ENCODE measurements around the gene CUX1.

The CUX1 gene

GRCh38 chr7:102287981-102288278 lies 470.5 kb downstream of the CUX1 start:
- TF ChIP-seq EGR1 (IDR thresholded peaks at IDR 0.05) (no peak), REST (IDR thresholded peaks at IDR 0.05; ENCODE audit: low read depth) (no peak), TAF1 (IDR thresholded peaks at IDR 0.05; ENCODE audit: low read depth) (no peak), RAD21 (IDR thresholded peaks at IDR 0.05; ENCODE audit: low read depth) (no peak), CREB1 (IDR thresholded peaks at IDR 0.05; ENCODE audit: low read depth) (no peak), FOXM1 (IDR thresholded peaks at IDR 0.05; ENCODE audit: borderline replicate concordance, low read depth) (no peak), CEBPB (IDR thresholded peaks at IDR 0.05) (no peak), ZBTB7A (IDR thresholded peaks at IDR 0.05; ENCODE audit: low read depth) (no peak), NFIC (IDR thresholded peaks at IDR 0.05) (no peak), TEAD4 (IDR thresholded peaks at IDR 0.05) (no peak), YY1 (IDR thresholded peaks at IDR 0.05; ENCODE audit: low read depth) (no peak), MAX (IDR thresholded peaks at IDR 0.05) (no peak), USF1 (IDR thresholded peaks at IDR 0.05) (no peak), EP300 (IDR thresholded peaks at IDR 0.05; ENCODE audit: borderline replicate concordance) (no peak), TCF12 (IDR thresholded peaks at IDR 0.05; ENCODE audit: low read depth) (no peak)

GRCh38 chr7:102288285-102288930 lies 471.0 kb downstream of the CUX1 start:
- no peak for TF ChIP-seq TAF1 (IDR thresholded peaks at IDR 0.05; ENCODE audit: low read depth)
- TF ChIP-seq EP300 (IDR thresholded peaks at IDR 0.05; ENCODE audit: borderline replicate concordance), result no peak
- no peak for TF ChIP-seq REST (IDR thresholded peaks at IDR 0.05; ENCODE audit: low read depth)
- no peak for TF ChIP-seq TEAD4 (IDR thresholded peaks at IDR 0.05)
- peak; percentile 69; the same call in 1 of the 2 replicates for TF ChIP-seq ZBTB7A (IDR thresholded peaks at IDR 0.05; ENCODE audit: low read depth)

GRCh38 chr7:102289057-102289456 lies 471.6 kb downstream of the CUX1 start:
- TF ChIP-seq REST (IDR thresholded peaks at IDR 0.05; ENCODE audit: low read depth) (no peak), TCF12 (IDR thresholded peaks at IDR 0.05; ENCODE audit: low read depth) (no peak), TAF1 (IDR thresholded peaks at IDR 0.05; ENCODE audit: low read depth) (no peak), CREB1 (IDR thresholded peaks at IDR 0.05; ENCODE audit: low read depth) (no peak), ZBTB7A (IDR thresholded peaks at IDR 0.05; ENCODE audit: low read depth) (no peak), MAX (IDR thresholded peaks at IDR 0.05) (no peak), NFIC (IDR thresholded peaks at IDR 0.05) (no peak), YY1 (IDR thresholded peaks at IDR 0.05; ENCODE audit: low read depth) (no peak), RAD21 (IDR thresholded peaks at IDR 0.05; ENCODE audit: low read depth) (no peak), EGR1 (IDR thresholded peaks at IDR 0.05) (no peak), USF1 (IDR thresholded peaks at IDR 0.05) (no peak), EP300 (IDR thresholded peaks at IDR 0.05; ENCODE audit: borderline replicate concordance) (no peak), FOXM1 (IDR thresholded peaks at IDR 0.05; ENCODE audit: borderline replicate concordance, low read depth) (no peak), TEAD4 (IDR thresholded peaks at IDR 0.05) (no peak), CEBPB (IDR thresholded peaks at IDR 0.05) (no peak)

- TF ChIP-seq TAF1 (IDR thresholded peaks at IDR 0.05; ENCODE audit: low read depth) (no peak), RAD21 (IDR thresholded peaks at IDR 0.05; ENCODE audit: low read depth) (no peak), ZBTB7A (IDR thresholded peaks at IDR 0.05; ENCODE audit: low read depth) (no peak), CEBPB (IDR thresholded peaks at IDR 0.05) (no peak), TEAD4 (IDR thresholded peaks at IDR 0.05) (no peak), USF1 (IDR thresholded peaks at IDR 0.05) (no peak), EGR1 (IDR thresholded peaks at IDR 0.05) (peak; percentile 35; the same call in 1 of the 2 replicates)
Measured at GRCh38 chr7:102291056-102291915, 473.9 kb downstream of the CUX1 start.
